BE2C (cell line): ENCODE measurements around the gene RBMS3.

Experiments used
- DNase-seq: peaks from one replicate; pipeline ENCODE4 v3.0.0-alpha.2; 2020
- H3K27me3 ChIP-seq: fragments of 250-450 bp; sonication (Bioruptor Pico); 2 replicates; pipeline ENCODE4 v1.5.1; 2020; ENCODE audit warnings: mild to moderate bottlenecking
- H3K36me3 ChIP-seq: fragments of 250-450 bp; sonication (Bioruptor Pico); 2 replicates; pipeline ENCODE4 v1.5.1; 2020; ENCODE audit warnings: mild to moderate bottlenecking
- H3K4me1 ChIP-seq: fragments of 250-450 bp; sonication (Bioruptor Pico); 2 replicates; pipeline ENCODE4 v1.5.1; 2020
- H3K4me3 ChIP-seq: 2 replicates; pipeline ENCODE4 v1.5.1; 2011; ENCODE audit warnings: low read depth, low read length
- H3K9me3 ChIP-seq: fragments of 250-450 bp; sonication (Bioruptor Pico); 2 replicates; pipeline ENCODE4 v1.5.1; 2020
- TF ChIP-seq, protein P1 (sequence below): IDR thresholded peaks from 2 replicates; pipeline ENCODE4 v1.5.1; 2012; ENCODE audit warnings: mild to moderate bottlenecking, low read depth, low read length

The RBMS3 gene

DNA sequence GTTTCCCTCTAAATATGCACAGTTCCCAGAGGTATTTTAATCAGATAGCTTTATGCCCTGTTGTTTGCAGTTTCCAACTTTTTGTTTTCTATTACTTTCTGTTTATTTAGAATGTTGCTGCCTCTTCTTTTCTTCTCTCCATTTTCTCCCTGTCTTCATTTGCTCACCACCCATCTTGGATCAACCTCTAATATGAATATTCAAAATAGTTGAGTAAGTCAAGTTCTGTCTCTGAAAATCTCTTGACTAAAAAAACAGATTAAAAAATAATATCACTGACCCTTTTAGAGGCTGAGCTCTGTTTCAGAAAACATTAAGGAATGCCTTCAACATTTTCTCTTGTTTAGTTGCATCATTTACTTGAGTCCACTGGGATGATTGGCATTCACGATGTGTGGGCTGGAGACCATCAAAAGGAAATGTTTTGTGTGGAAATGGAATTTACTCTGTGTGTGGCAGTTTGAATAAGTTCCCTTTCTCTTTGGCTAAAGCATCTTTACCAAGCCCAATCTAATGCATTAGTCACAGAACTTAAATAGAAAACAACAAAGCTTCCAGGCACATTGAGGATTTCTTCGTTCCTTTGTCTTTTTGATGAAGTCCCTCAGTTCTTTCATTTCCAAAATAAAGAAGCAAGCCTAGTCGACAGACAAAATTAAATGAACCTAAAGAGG lies 691.6 kb downstream of the RBMS3 start:
- Histone ChIP-seq H3K9me3 (no peaks in the 10 kb centered on the region), H3K4me1 (no peaks in the 10 kb centered on the region), H3K4me3 (no peak overlapping the region), H3K36me3 (no peaks in the 10 kb centered on the region), H3K27me3 (no peaks in the 10 kb centered on the region)
- DNase-seq: no peak
- TF ChIP-seq, protein P1, sequence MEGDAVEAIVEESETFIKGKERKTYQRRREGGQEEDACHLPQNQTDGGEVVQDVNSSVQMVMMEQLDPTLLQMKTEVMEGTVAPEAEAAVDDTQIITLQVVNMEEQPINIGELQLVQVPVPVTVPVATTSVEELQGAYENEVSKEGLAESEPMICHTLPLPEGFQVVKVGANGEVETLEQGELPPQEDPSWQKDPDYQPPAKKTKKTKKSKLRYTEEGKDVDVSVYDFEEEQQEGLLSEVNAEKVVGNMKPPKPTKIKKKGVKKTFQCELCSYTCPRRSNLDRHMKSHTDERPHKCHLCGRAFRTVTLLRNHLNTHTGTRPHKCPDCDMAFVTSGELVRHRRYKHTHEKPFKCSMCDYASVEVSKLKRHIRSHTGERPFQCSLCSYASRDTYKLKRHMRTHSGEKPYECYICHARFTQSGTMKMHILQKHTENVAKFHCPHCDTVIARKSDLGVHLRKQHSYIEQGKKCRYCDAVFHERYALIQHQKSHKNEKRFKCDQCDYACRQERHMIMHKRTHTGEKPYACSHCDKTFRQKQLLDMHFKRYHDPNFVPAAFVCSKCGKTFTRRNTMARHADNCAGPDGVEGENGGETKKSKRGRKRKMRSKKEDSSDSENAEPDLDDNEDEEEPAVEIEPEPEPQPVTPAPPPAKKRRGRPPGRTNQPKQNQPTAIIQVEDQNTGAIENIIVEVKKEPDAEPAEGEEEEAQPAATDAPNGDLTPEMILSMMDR: no peak

- no peak overlapping the region for H3K4me3 ChIP-seq
- TF ChIP-seq, protein P1: no peak
- H3K36me3 ChIP-seq: no peaks in the 10 kb centered on the region
- no peaks in the 10 kb centered on the region for H3K4me1 ChIP-seq
- no peaks in the 10 kb centered on the region for H3K27me3 ChIP-seq
- no peak for DNase-seq
- no peaks in the 10 kb centered on the region for H3K9me3 ChIP-seq
Observed at GRCh38 chr3:29973763-29974162, 692.9 kb downstream of the RBMS3 start.

DNA sequence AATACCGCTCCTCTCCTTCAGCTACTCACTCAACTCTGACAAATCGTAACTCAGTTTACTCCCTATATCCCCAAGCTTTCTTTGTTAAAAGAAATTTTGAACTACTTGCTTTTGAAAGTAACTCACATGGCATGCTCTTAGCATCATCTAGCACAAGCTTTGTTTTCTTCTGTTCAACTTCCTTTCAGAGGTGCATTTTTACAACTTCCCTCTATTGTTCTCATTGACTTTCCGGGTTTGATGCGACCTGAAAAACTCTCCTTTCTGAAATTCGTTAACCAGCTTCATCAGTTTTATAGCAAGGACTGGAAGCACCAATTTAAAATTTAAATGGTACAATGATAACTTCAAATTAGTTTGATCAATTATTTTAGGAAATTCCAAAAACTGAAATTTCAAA lies 696.0 kb downstream of the RBMS3 start:
- no peaks in the 10 kb centered on the region for H3K9me3 ChIP-seq
- H3K4me3 ChIP-seq: no peak overlapping the region
- no peaks in the 10 kb centered on the region for H3K27me3 ChIP-seq
- TF ChIP-seq, protein P1: no peak
- DNase-seq: no peak
- no peaks in the 10 kb centered on the region for H3K4me1 ChIP-seq
- no peaks in the 10 kb centered on the region for H3K36me3 ChIP-seq

DNA sequence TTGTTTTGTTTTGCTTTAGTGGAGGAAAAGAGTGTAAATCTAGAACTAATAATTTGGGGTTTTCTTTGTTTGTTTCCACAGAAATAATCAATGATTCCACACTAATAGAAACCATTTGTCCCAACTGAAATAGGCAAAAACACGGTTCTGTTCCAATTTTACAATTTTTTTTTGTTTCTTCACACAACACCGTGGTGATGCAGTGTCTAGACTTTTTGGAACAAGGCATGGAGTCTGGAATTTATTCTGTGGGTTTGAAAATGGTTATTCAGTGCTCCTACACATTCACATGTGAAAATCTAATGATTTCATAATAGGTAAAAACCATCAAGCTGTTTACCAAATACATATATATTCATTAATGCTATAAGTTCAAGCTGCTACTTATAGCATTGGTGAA lies 696.5 kb downstream of the RBMS3 start:
- Histone ChIP-seq H3K27me3 (no peaks in the 10 kb centered on the region), H3K9me3 (no peaks in the 10 kb centered on the region), H3K36me3 (no peaks in the 10 kb centered on the region), H3K4me3 (no peak overlapping the region), H3K4me1 (no peaks in the 10 kb centered on the region)
- TF ChIP-seq, protein P1: no peak
- no peak for DNase-seq

DNA sequence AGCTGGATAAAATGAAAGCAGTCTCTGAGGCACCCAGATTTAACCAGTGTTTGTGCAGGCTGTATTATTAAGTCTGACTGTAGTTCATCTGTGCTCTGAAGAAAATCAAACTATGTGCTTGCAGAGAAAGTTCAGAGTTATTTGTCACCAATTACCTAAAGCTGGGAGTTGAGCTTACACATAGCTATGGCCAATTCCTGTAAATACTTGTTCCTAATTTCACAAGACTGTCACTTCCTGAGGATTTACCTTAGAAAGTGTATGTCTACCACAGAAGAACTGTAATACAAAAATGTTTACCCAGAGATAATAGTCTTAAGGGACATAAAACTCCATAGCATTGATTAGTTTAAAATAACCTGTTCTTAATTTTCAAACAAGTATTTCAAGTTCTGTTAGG lies 697.2 kb downstream of the RBMS3 start:
- TF ChIP-seq, protein P1: no peak
- H3K4me1 ChIP-seq: no peaks in the 10 kb centered on the region
- DNase-seq: no peak
- H3K4me3 ChIP-seq: no peak overlapping the region
- no peaks in the 10 kb centered on the region for H3K27me3 ChIP-seq
- H3K36me3 ChIP-seq: no peaks in the 10 kb centered on the region
- H3K9me3 ChIP-seq: no peaks in the 10 kb centered on the region

DNA sequence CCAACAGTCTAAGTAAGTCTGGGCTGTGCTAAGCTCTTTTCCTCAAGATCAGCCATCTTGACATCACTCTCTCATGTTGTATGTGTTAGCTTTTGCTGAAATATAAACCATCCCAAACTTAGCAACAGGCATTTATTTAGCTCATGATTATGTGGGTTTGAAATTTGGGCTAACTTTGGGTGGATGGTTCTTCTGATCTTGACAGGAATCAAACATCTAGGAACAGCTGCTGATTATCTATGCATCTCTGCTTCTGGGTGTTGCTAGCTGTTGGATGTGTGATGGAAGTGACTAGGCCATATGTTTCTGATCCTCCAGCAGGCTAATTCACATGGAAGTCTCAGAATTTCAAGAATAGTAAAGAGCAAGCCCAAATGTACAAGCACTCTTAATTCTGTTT lies 710.3 kb downstream of the RBMS3 start:
- no peak for DNase-seq
- no peaks in the 10 kb centered on the region for H3K27me3 ChIP-seq
- no peaks in the 10 kb centered on the region for H3K9me3 ChIP-seq
- no peaks in the 10 kb centered on the region for H3K4me1 ChIP-seq
- TF ChIP-seq, protein P1: no peak
- no peak overlapping the region for H3K4me3 ChIP-seq
- no peaks in the 10 kb centered on the region for H3K36me3 ChIP-seq
